H1 (cell line): ENCODE data around the gene LRP5. TPM values are rescaled to one million over a fixed set of nuclear protein-coding genes. Genes with fewer than 3 reads are reported as not detected.
"Not testable (repeated sequence)": the region's sequence is repeated elsewhere in the genome, so short reads cannot be mapped to it uniquely, and the experiment has no call there.

Experiments
- CTCF ChIA-PET: fragments of 300-600 bp; sonication (Branson Sonifier 250); formaldehyde crosslinking; loops from one replicate; lab custom pipeline; 2021; ENCODE audit not compliant: partially characterized antibody; lab: Charles Lee
- POLR2A ChIA-PET: fragments of 300-600 bp; sonication (Branson Sonifier 250); formaldehyde crosslinking; loops from one replicate; lab custom pipeline; 2021; ENCODE audit warnings: inconsistent platforms; ENCODE audit not compliant: partially characterized antibody; lab: Charles Lee
- DNase-seq, 2 experiments: peaks; one replicate each; pipeline versions ENCODE4 v3.0.0 to v3.0.0-alpha.2; 2010 to 2022; ENCODE audit warnings: low spot score in 2 of 2, low read depth in 1 of 2, mixed read lengths in 1 of 2
- FAIRE-seq: peaks from 2 replicates; lab custom pipeline; 2011; peaks lifted over from hg19 to GRCh38; lab: Jason Lieb, UNC
- H2AFZ ChIP-seq: 2 replicates; pipeline ENCODE4 v1.8.1; 2012; ENCODE audit warnings: low read length, inconsistent platforms
- H2AK5ac ChIP-seq: 2 replicates; pipeline ENCODE4 v1.6.1; 2013; ENCODE audit warnings: low read depth, low read length
- H2BK120ac ChIP-seq: replicated peaks from 2 replicates; pipeline ENCODE3; 2013; ENCODE audit warnings: low read depth, low read length, inconsistent platforms
- H2BK12ac ChIP-seq: 2 replicates; pipeline ENCODE4 v1.6.1; 2013; ENCODE audit warnings: low read depth, low read length
- H2BK15ac ChIP-seq: 2 replicates; pipeline ENCODE4 v1.6.1; 2013; ENCODE audit warnings: low read length
- H2BK20ac ChIP-seq: 2 replicates; pipeline ENCODE4 v1.6.1; 2013; ENCODE audit warnings: low read length
- H2BK5ac ChIP-seq: 2 replicates; pipeline ENCODE4 v1.6.1; 2013; ENCODE audit warnings: low read depth, low read length
- H3K14ac ChIP-seq: 2 replicates; pipeline ENCODE4 v1.6.1; 2013; ENCODE audit warnings: inconsistent platforms; ENCODE audit not compliant: insufficient read length
- H3K18ac ChIP-seq: 2 replicates; pipeline ENCODE4 v1.6.1; 2013; ENCODE audit warnings: low read length; ENCODE audit errors: extremely low read depth
- H3K23ac ChIP-seq: 2 replicates; pipeline ENCODE4 v1.6.1; 2013; ENCODE audit warnings: inconsistent platforms; ENCODE audit not compliant: insufficient read length
- H3K23me2 ChIP-seq: 2 replicates; pipeline ENCODE4 v1.6.1; 2013; ENCODE audit warnings: low read depth, low read length
- H3K27ac ChIP-seq: 2 replicates; pipeline ENCODE4 v1.6.1; 2011; ENCODE audit warnings: low read depth, low read length, inconsistent platforms
- H3K27me3 ChIP-seq, 4 experiments: replicated peaks in 1 of 4; 1 replicate in 1 of 4; 2 replicates in 3 of 4; pipeline versions ENCODE4 v1.6.1 to v1.8.1; 2011 to 2013; ENCODE audit warnings: low read length in 3 of 4, mild to moderate bottlenecking in 3 of 4, inconsistent platforms in 2 of 4, mixed read lengths in 2 of 4, moderate library complexity in 1 of 4; ENCODE audit not compliant: control insufficient read depth in 3 of 4, insufficient read depth in 3 of 4; ENCODE audit errors: extremely low read depth in 1 of 4
- H3K36me3 ChIP-seq, 4 experiments: 2 replicates each; pipeline versions ENCODE4 v1.6.1 to v1.8.1; 2011 to 2013; ENCODE audit warnings: mild to moderate bottlenecking in 4 of 4, low read length in 3 of 4, moderate library complexity in 2 of 4, control low read depth in 1 of 4, inconsistent platforms in 1 of 4; ENCODE audit not compliant: insufficient read depth in 4 of 4, control insufficient read depth in 2 of 4
- H3K4ac ChIP-seq: replicated peaks from 2 replicates; pipeline ENCODE3; 2013; ENCODE audit warnings: low read length, low read depth, mixed read lengths, inconsistent platforms; ENCODE audit not compliant: insufficient read length
- H3K4me1 ChIP-seq, 4 experiments: replicated peaks in 1 of 4; 1 replicate in 1 of 4; 2 replicates in 3 of 4; pipeline versions ENCODE4 v1.6.1 to v1.8.1; 2011 to 2013; ENCODE audit warnings: low read length in 3 of 4, inconsistent platforms in 2 of 4, mixed read lengths in 1 of 4; ENCODE audit not compliant: insufficient read depth in 4 of 4, control insufficient read depth in 3 of 4
- H3K4me2 ChIP-seq, 2 experiments: 2 replicates each; pipeline versions ENCODE4 v1.6.1 to v1.8.1; 2011 to 2013; ENCODE audit warnings: low read depth in 2 of 2, low read length in 2 of 2, control low read depth in 1 of 2, inconsistent platforms in 1 of 2, mild to moderate bottlenecking in 1 of 2; ENCODE audit not compliant: insufficient read depth in 1 of 2
- H3K4me3 ChIP-seq, 4 experiments: fragments of 200-600, 300-600 bp in 1 of 4; sonication (generic), shearing (Covaris generic), sonication (Bioruptor Twin) in 1 of 4; 2 replicates each; pipeline versions ENCODE4 v1.5.1 to v1.8.1; 2011 to 2016; ENCODE audit warnings: low read length in 4 of 4, low read depth in 3 of 4, control low read depth in 2 of 4, inconsistent platforms in 2 of 4, mild to moderate bottlenecking in 2 of 4, mixed read lengths in 1 of 4, moderate library complexity in 1 of 4; ENCODE audit not compliant: insufficient read depth in 2 of 4; ENCODE audit errors: extremely low read depth in 1 of 4
- H3K56ac ChIP-seq: replicated peaks from 2 replicates; pipeline ENCODE3; 2013; ENCODE audit warnings: low read depth, mild to moderate bottlenecking, mixed read lengths, low read length, inconsistent platforms; ENCODE audit not compliant: insufficient read length
- H3K79me1 ChIP-seq: 2 replicates; pipeline ENCODE4 v1.6.1; 2013; ENCODE audit warnings: low read depth, low read length, control low read depth
- H3K79me2 ChIP-seq, 2 experiments: 2 replicates each; pipeline versions ENCODE4 v1.6.1 to v1.8.1; 2012 to 2013; ENCODE audit warnings: low read length in 2 of 2, mild to moderate bottlenecking in 2 of 2, inconsistent platforms in 1 of 2; ENCODE audit not compliant: insufficient read depth in 2 of 2, control insufficient read depth in 1 of 2
- H3K9ac ChIP-seq, 4 experiments: replicated peaks in 1 of 4; 1 replicate in 1 of 4; 2 replicates in 3 of 4; pipeline versions ENCODE4 v1.6.1 to v1.8.1; 2011 to 2013; ENCODE audit warnings: low read depth in 3 of 4, low read length in 3 of 4, control low read depth in 2 of 4, mild to moderate bottlenecking in 2 of 4, moderate library complexity in 2 of 4, inconsistent platforms in 1 of 4; ENCODE audit errors: extremely low read depth in 1 of 4
- H3K9me3 ChIP-seq, 2 experiments: 2 replicates each; pipeline versions ENCODE4 v1.6.1 to v1.8.1; 2012 to 2013; ENCODE audit warnings: mild to moderate bottlenecking in 2 of 2, moderate library complexity in 2 of 2, control low read depth in 1 of 2, inconsistent platforms in 1 of 2, low read depth in 1 of 2, low read length in 1 of 2, mixed read lengths in 1 of 2; ENCODE audit not compliant: insufficient read depth in 2 of 2
- H4K20me1 ChIP-seq, 2 experiments: replicated peaks in 1 of 2; 2 replicates each; pipeline versions ENCODE3 to v1.8.1; 2011 to 2013; ENCODE audit warnings: inconsistent platforms in 2 of 2, low read length in 2 of 2, mild to moderate bottlenecking in 1 of 2; ENCODE audit not compliant: insufficient read depth in 2 of 2, control insufficient read depth in 1 of 2
- H4K5ac ChIP-seq: 2 replicates; pipeline ENCODE4 v1.6.1; 2013; ENCODE audit warnings: low read length, low read depth, mixed read lengths, inconsistent platforms; ENCODE audit not compliant: insufficient read length
- H4K8ac ChIP-seq: 2 replicates; pipeline ENCODE4 v1.8.0; 2013; ENCODE audit warnings: mild to moderate bottlenecking, moderate library complexity, low read length, inconsistent platforms; ENCODE audit not compliant: insufficient read depth; ENCODE audit errors: extremely low read depth
- H4K91ac ChIP-seq: replicated peaks from 2 replicates; pipeline ENCODE3; 2013; ENCODE audit warnings: low read length, mixed read lengths, inconsistent platforms; ENCODE audit not compliant: insufficient read length
- WGBS, 2 experiments: shearing (Covaris generic) in 1 of 2; methylation state at CpG; one replicate each; pipeline versions ENCODE4 v1.1.6 to v1.1.7; 2013 to 2015; ENCODE audit warnings: low lambda C conversion rate in 2 of 2, mixed read lengths in 2 of 2, inconsistent platforms in 1 of 2, low coverage in 1 of 2, missing lambda C conversion rate in 1 of 2; ENCODE audit not compliant: insufficient replicate concordance in 2 of 2, insufficient coverage in 1 of 2, insufficient read length in 1 of 2; ENCODE audit errors: extremely low coverage in 1 of 2, missing lambda C conversion rate in 1 of 2; 5-methylcytosine and 5-hydroxymethylcytosine counted together
- polyA plus RNA-seq, 7 experiments: library from polyadenylated mRNA; depleted of rRNA in 3 of 7; stranded (reverse) in 5 of 7; unstranded in 2 of 7; fragments of >200 nt in 5 of 7; fragments of 200-250 nt in 2 of 7; gene quantifications; 1 replicate in 5 of 7; 2 replicates in 1 of 7; 4 replicates in 1 of 7; pipeline versions ENCODE4 v1.2.1 to v1.2.3, GENCODE V29; 2011 to 2013; ENCODE audit warnings: missing spikeins in 2 of 7, mixed read lengths in 2 of 7
- total RNA-seq: library from RNA; stranded (reverse); fragmentation: NEBNext Ultra II Directional; extraction: Animal tissue kit (Norgen Biotek cat#: 25700); gene quantifications from 2 replicates; pipeline ENCODE4 v1.2.1, GENCODE V29; 2021

Gene LRP5
- total and polyA plus RNA-seq, 2 of the 8 experiments (the other 6 are each of a cell fraction or from before 2014, with no cell fraction given): 19.0 to 38.9 TPM

DNA sequence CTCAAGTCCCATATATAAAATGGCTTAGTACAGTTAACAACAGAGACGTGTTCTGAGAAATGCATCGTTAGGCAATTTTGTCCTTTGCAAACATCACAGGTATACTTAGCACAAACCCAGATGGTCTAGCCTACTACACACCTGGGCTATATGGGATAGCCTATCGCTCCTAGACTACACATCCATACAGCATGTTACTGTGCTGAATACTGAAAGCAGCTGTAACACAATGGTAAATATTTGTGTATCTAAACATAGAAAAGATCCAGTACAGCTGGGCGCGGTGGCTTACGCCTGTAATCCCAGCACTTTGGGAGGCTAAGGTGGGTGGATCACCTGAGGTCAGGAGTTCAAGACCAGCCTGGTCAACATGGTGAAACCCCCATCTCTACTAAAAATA lies 145.9 kb downstream of the LRP5 start:
- H4K20me1 ChIP-seq: peaks cover 15 to 17% of the 10 kb centered on the region in 2 experiments
- not testable (repeated sequence) for H3K23ac ChIP-seq, H3K27ac ChIP-seq, DNase-seq, H3K27me3 ChIP-seq, H3K18ac ChIP-seq, H4K8ac ChIP-seq, H3K4ac ChIP-seq, H3K56ac ChIP-seq, H3K36me3 ChIP-seq, FAIRE-seq, H3K79me1 ChIP-seq, H2AK5ac ChIP-seq, H2BK15ac ChIP-seq, H2BK5ac ChIP-seq, H3K4me2 ChIP-seq, H3K9ac ChIP-seq, H2AFZ ChIP-seq, H2BK12ac ChIP-seq, H2BK120ac ChIP-seq, H3K14ac ChIP-seq, H3K4me3 ChIP-seq, H4K91ac ChIP-seq, H4K5ac ChIP-seq, H2BK20ac ChIP-seq, H3K9me3 ChIP-seq
- H3K4me1 ChIP-seq: peaks cover 4 to 11% (median 7%) of the 10 kb centered on the region in 4 experiments
- CTCF ChIA-PET: interaction anchor here (0.6 to 2.2 kb wide), 4 partner anchors 10 to 233 kb away, joined by 3 to 8 read pairs (median 4); no protein-coding TSS in a partner anchor
- POLR2A ChIA-PET: interaction anchor here (0.6 to 1.7 kb wide), 3 partner anchors 10 to 347 kb away, joined by 3 read pairs; no protein-coding TSS in a partner anchor
- peaks cover 25% of the 10 kb centered on the region in 2 experiments for H3K79me2 ChIP-seq
- H3K23me2 ChIP-seq: peaks cover 12% of the 10 kb centered on the region
- 96% methylated on average over 6 of the region's 6 CpGs; no CpG with 5 or more reads in 1 of the 2 experiments for WGBS, 2 experiments
